GM13976 (cell line): ENCODE measurements around the gene LIN52.
A peak's percentile ranks its signal among the peaks of the same experiment; 100 is the strongest.

Source experiments
- DNase-seq: peaks from one replicate; pipeline ENCODE4 v3.0.0; 2012; ENCODE audit warnings: low spot score
- CTCF ChIP-seq: IDR thresholded peaks from 2 replicates; pipeline ENCODE4 v1.5.1; 2012; ENCODE audit warnings: borderline replicate concordance, mild to moderate bottlenecking; ENCODE audit not compliant: insufficient read depth; ENCODE audit errors: extremely low read depth, missing control alignments, control extremely low read depth
- in situ Hi-C: fragments of 300-500 bp; cut with MboI; formaldehyde crosslinking; loops from one replicate; pipeline ENCODE4 v1.12.0; 2022; ENCODE audit warnings: low sequenced_read_pairs, mixed read lengths, inconsistent platforms; ENCODE audit not compliant: unreplicated experiment

The LIN52 gene

GRCh38 chr14:74208642-74209041 is 123.9 kb downstream of the LIN52 start:
- DNase-seq, result no peak
- TF ChIP-seq CTCF, result no peak
- in situ Hi-C loops, result no loop called here

- in situ Hi-C loops, result no loop called here
- TF ChIP-seq CTCF, result no peak
These were observed 127.3 kb downstream of the LIN52 start for GRCh38 chr14:74211945-74212580.

GRCh38 chr14:74213907-74214803 is 129.4 kb downstream of the LIN52 start:
- in situ Hi-C loops, result no loop called here
- DNase-seq, result no peak
- TF ChIP-seq CTCF, result no peak

More at GRCh38 chr14:74211945-74212580, 127.3 kb downstream of the LIN52 start:
- DNase-seq, result no peak

GRCh38 chr14:74216671-74217070 is 131.9 kb downstream of the LIN52 start:
- in situ Hi-C loops, result no loop called here
- DNase-seq, result no peak
- no peak for TF ChIP-seq CTCF

- TF ChIP-seq CTCF, result peak; percentile 91
- in situ Hi-C loops, result no loop called here
- peak; percentile 93 for DNase-seq
These were observed 133.1 kb downstream of the LIN52 start for GRCh38 chr14:74217672-74218448.

GRCh38 chr14:74218462-74218861 is 133.7 kb downstream of the LIN52 start:
- no peak for TF ChIP-seq CTCF
- in situ Hi-C loops, result no loop called here
- DNase-seq, result no peak
